ENCODE measurements around the gene PEX16. TPM values are rescaled to one million over a fixed set of nuclear protein-coding genes. Genes with fewer than 3 reads are reported as not detected.

Gene PEX16
- total RNA-seq, 1 donor from 2014 or later = 35.8 TPM

DNA sequence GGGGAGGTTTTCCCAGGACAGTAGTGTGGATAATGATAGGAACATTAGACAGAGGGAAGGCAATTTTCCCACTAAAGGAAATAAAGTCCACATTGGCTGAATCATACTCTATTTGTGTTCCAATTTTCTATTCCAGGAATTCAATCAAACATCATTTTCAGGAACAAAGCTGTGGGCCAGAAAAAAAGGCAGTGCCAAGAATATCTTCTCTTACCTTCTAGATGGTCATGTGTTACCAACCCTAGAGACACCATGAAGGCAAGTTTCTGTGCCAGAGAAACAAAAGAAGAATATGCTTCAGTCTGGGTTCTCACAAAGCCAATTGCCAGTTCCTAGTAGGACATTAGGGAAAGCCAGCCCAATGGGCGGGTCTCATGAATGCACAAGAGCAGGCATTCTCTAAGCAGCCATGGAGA lies 32.3 kb upstream of the PEX16 start:
- DNase-seq (ENCODE audit: extremely low spot score in 2 of 2) = no peak
- TF ChIP-seq POLR2AphosphoS5 (IDR thresholded peaks at IDR 0.05; ENCODE audit: insufficient read depth in 1 of 2, low read depth in 1 of 2) (no peak), POLR2A (IDR thresholded peaks at IDR 0.05) (no peak)
- TF ChIP-seq, protein P1, sequence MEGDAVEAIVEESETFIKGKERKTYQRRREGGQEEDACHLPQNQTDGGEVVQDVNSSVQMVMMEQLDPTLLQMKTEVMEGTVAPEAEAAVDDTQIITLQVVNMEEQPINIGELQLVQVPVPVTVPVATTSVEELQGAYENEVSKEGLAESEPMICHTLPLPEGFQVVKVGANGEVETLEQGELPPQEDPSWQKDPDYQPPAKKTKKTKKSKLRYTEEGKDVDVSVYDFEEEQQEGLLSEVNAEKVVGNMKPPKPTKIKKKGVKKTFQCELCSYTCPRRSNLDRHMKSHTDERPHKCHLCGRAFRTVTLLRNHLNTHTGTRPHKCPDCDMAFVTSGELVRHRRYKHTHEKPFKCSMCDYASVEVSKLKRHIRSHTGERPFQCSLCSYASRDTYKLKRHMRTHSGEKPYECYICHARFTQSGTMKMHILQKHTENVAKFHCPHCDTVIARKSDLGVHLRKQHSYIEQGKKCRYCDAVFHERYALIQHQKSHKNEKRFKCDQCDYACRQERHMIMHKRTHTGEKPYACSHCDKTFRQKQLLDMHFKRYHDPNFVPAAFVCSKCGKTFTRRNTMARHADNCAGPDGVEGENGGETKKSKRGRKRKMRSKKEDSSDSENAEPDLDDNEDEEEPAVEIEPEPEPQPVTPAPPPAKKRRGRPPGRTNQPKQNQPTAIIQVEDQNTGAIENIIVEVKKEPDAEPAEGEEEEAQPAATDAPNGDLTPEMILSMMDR (IDR thresholded peaks at IDR 0.05) = no peak
- H3K9me3 ChIP-seq = no peaks in the 10 kb centered on the region
- H3K27me3 ChIP-seq = no peaks in the 10 kb centered on the region
- no peak overlapping the region for H3K4me3 ChIP-seq
- H3K36me3 ChIP-seq = peaks cover 0 to 67% of the 10 kb centered on the region in 2 donors
- no peaks in the 10 kb centered on the region for H3K4me1 ChIP-seq
- intact Hi-C loops (cut with DNase I) = no loop called here
- no peak overlapping the region for H3K27ac ChIP-seq

- intact Hi-C loops (cut with DNase I) = no loop called here
- Histone ChIP-seq H3K36me3 (peaks cover 0 to 74% of the 10 kb centered on the region in 2 donors), H3K4me1 (no peaks in the 10 kb centered on the region), H3K27me3 (no peaks in the 10 kb centered on the region), H3K9me3 (no peaks in the 10 kb centered on the region), H3K27ac (no peak overlapping the region), H3K4me3 (no peak overlapping the region)
- no peak for TF ChIP-seq POLR2AphosphoS5 (IDR thresholded peaks at IDR 0.05; ENCODE audit: insufficient read depth in 1 of 2, low read depth in 1 of 2)
- TF ChIP-seq POLR2A (IDR thresholded peaks at IDR 0.05) = no peak
- TF ChIP-seq, protein P1 (IDR thresholded peaks at IDR 0.05) = no peak
- no peak for DNase-seq (ENCODE audit: extremely low spot score in 2 of 2)
These were observed 30.7 kb upstream of the PEX16 start for GRCh38 chr11:45948356-45948755.

- DNase-seq (ENCODE audit: extremely low spot score in 2 of 2) = no peak
- intact Hi-C loops (cut with DNase I) = no loop called here
- H3K27ac ChIP-seq = no peak overlapping the region
- no peaks in the 10 kb centered on the region for H3K27me3 ChIP-seq
- no peaks in the 10 kb centered on the region for H3K9me3 ChIP-seq
- TF ChIP-seq POLR2AphosphoS5 (IDR thresholded peaks at IDR 0.05; ENCODE audit: insufficient read depth in 1 of 2, low read depth in 1 of 2) (no peak), POLR2A (IDR thresholded peaks at IDR 0.05) (no peak)
- TF ChIP-seq, protein P1 (IDR thresholded peaks at IDR 0.05) = no peak
- H3K4me3 ChIP-seq = no peak overlapping the region
- peaks cover 0 to 74% of the 10 kb centered on the region in 2 donors for H3K36me3 ChIP-seq
- H3K4me1 ChIP-seq = no peaks in the 10 kb centered on the region
These were observed 30.2 kb upstream of the PEX16 start for GRCh38 chr11:45947885-45948284.

DNA sequence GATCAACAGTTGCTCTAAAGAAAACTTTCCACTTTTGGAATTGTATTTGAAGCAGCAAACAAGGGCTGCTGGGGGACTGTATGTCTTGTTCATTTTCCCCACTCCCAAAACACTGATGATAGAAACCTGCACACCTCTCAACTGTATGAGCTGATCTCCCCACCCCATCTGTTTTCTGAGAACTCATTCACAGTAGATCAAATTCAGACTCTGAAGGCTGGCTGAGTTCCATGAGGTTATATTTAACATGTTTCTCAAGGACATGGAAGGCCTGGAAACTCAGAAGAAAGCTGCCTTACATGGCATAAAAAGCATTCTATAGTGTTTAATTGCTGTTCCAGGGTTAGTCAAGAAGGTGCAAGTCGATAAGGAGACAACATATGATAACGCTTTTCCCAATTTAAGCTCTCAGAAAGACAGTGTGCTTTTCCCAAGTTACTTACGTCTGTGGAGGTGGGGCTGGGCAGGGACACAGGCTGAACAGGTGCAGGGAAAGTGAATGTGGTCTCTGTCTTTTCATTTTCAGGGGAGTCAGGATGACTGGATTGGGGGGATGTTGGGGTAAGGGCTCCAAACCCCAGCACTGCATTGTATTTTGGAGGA lies 27.8 kb upstream of the PEX16 start:
- intact Hi-C loops (cut with DNase I) = no loop called here
- Histone ChIP-seq H3K36me3 (peaks cover 0 to 62% of the 10 kb centered on the region in 2 donors), H3K4me3 (no peak overlapping the region), H3K9me3 (no peaks in the 10 kb centered on the region), H3K27me3 (no peaks in the 10 kb centered on the region), H3K4me1 (no peaks in the 10 kb centered on the region), H3K27ac (no peak overlapping the region)
- TF ChIP-seq POLR2AphosphoS5 (IDR thresholded peaks at IDR 0.05; ENCODE audit: insufficient read depth in 1 of 2, low read depth in 1 of 2) (no peak), POLR2A (IDR thresholded peaks at IDR 0.05) (no peak)
- TF ChIP-seq, protein P1 (IDR thresholded peaks at IDR 0.05) = no peak
- no peak for DNase-seq (ENCODE audit: extremely low spot score in 2 of 2)

- no peaks in the 10 kb centered on the region for H3K27me3 ChIP-seq
- TF ChIP-seq, protein P1 (IDR thresholded peaks at IDR 0.05) = no peak
- TF ChIP-seq POLR2A (IDR thresholded peaks at IDR 0.05) (no peak), POLR2AphosphoS5 (IDR thresholded peaks at IDR 0.05; ENCODE audit: insufficient read depth in 1 of 2, low read depth in 1 of 2) (no peak)
- H3K27ac ChIP-seq = no peak overlapping the region
- intact Hi-C loops (cut with DNase I) = no loop called here
- H3K36me3 ChIP-seq = peaks cover 0 to 45% of the 10 kb centered on the region in 2 donors
- no peak overlapping the region for H3K4me3 ChIP-seq
- no peak for DNase-seq (ENCODE audit: extremely low spot score in 2 of 2)
- H3K4me1 ChIP-seq = no peaks in the 10 kb centered on the region
- H3K9me3 ChIP-seq = no peaks in the 10 kb centered on the region
These were observed 24.7 kb upstream of the PEX16 start for GRCh38 chr11:45942381-45942780.

Data from vagina (tissue), 2 donors.